Lung (tissue), 12 donors: ENCODE data around the gene PEX11G. TPM values are rescaled to one million over a fixed set of nuclear protein-coding genes. Genes with fewer than 3 reads are reported as not detected.

Experiments used
- ATAC-seq: fragments of 200-7000 bp; cut with Tn5 transposase; one replicate; pipeline ENCODE4 v1.9.1; 2020; ENCODE audit warnings: moderate number of reproducible peaks; ENCODE audit not compliant: insufficient read depth, low FRiP score
- DNase-seq, 3 donors: peaks; one replicate each; pipeline ENCODE4 v3.0.0-alpha.2; 2013 to 2017
- H3K27ac ChIP-seq, 2 donors: one replicate each; pipeline ENCODE4 v1.5.1; 2013; ENCODE audit warnings: mild to moderate bottlenecking in 2 of 2, moderate library complexity in 2 of 2, control low read depth in 1 of 2, inconsistent platforms in 1 of 2, low read depth in 1 of 2, low read length in 1 of 2
- H3K27me3 ChIP-seq, 3 donors: one replicate each; pipeline ENCODE4 v1.5.1; 2013; ENCODE audit warnings: low read length in 2 of 3; ENCODE audit not compliant: control insufficient read depth in 3 of 3, insufficient read depth in 3 of 3
- H3K36me3 ChIP-seq, 4 donors: one replicate each; pipeline ENCODE4 v1.5.1; 2013; ENCODE audit warnings: low read length in 4 of 4, mild to moderate bottlenecking in 1 of 4, moderate library complexity in 1 of 4; ENCODE audit not compliant: control insufficient read depth in 4 of 4, insufficient read depth in 4 of 4
- H3K4me1 ChIP-seq, 5 donors: one replicate each; pipeline ENCODE4 v1.5.1; 2013; ENCODE audit warnings: low read length in 5 of 5, mild to moderate bottlenecking in 2 of 5, moderate library complexity in 1 of 5; ENCODE audit not compliant: control insufficient read depth in 5 of 5, insufficient read depth in 5 of 5
- H3K4me3 ChIP-seq: one replicate; pipeline ENCODE4 v1.5.1; 2013; ENCODE audit warnings: mild to moderate bottlenecking, control low read depth, moderate library complexity
- H3K9ac ChIP-seq, 2 donors: one replicate each; pipeline ENCODE4 v1.5.1; 2013; ENCODE audit warnings: low read length in 2 of 2, control low read depth in 1 of 2; ENCODE audit not compliant: insufficient read depth in 1 of 2
- H3K9me3 ChIP-seq, 4 donors: one replicate each; pipeline ENCODE4 v1.5.1; 2013; ENCODE audit warnings: low read length in 3 of 4, mild to moderate bottlenecking in 1 of 4, moderate library complexity in 1 of 4; ENCODE audit not compliant: control insufficient read depth in 4 of 4, insufficient read depth in 3 of 4
- WGBS, 2 donors: extraction: QIAGEN DNeasy Blood & Tissue Kit; methylation state at CpG; one replicate each; pipeline ENCODE4 v1.1.7; 2013; 5-methylcytosine and 5-hydroxymethylcytosine counted together
- polyA plus RNA-seq, 2 donors: library from polyadenylated mRNA; stranded (reverse); fragments of 200-250 nt; gene quantifications; one replicate each; pipeline ENCODE4 v1.2.1, GENCODE V29; 2013
- total RNA-seq, 2 donors: library from RNA; depleted of rRNA in 1 of 2; stranded (reverse); fragments of >200 nt in 1 of 2; gene quantifications; one replicate each; pipeline ENCODE4 v1.2.1, GENCODE V29; 2014 to 2021
- TF ChIP-seq, protein P1 (sequence below): IDR thresholded peaks from 2 replicates; pipeline ENCODE4 v1.5.1; 2012; ENCODE audit warnings: mild to moderate bottlenecking; ENCODE audit errors: control extremely low read depth, extremely low read depth
- donor health status: control.
- donor health status: control.
- donor health status: Bipolar disorder and iron deficiency.
- donor health status: healthy.
- donor health status: DM: yes; HTN: yes; CAD: no.

PEX11G gene
- total and polyA plus RNA-seq, 4 donors, result 4.1 to 11.1 (median 7.5) TPM

DNA sequence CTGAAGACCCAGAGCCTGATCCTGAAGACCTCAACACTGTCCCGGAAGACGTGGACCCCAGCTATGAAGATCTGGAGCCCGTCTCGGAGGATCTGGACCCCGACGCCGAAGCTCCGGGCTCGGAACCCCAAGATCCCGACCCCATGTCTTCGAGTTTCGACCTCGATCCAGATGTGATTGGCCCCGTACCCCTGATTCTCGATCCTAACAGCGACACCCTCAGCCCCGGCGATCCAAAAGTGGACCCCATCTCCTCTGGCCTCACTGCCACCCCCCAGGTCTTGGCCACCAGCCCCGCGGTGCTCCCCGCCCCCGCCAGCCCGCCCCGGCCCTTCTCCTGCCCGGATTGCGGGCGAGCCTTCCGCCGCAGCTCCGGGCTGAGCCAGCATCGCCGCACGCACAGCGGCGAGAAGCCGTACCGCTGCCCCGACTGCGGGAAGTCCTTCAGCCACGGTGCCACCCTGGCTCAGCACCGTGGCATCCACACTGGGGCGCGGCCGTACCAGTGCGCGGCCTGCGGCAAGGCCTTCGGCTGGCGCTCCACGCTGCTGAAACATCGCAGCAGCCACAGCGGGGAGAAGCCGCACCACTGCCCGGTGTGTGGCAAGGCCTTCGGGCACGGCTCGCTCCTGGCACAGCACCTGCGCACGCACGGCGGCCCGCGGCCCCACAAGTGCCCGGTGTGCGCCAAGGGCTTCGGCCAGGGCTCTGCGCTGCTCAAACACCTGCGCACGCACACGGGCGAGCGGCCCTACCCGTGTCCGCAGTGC is 30.7 kb upstream of the PEX11G start:
- peaks cover 3 to 18% (median 5%) of the 10 kb centered on the region in 4 donors for H3K36me3 ChIP-seq
- DNase-seq, result no peak
- TF ChIP-seq, protein P1, sequence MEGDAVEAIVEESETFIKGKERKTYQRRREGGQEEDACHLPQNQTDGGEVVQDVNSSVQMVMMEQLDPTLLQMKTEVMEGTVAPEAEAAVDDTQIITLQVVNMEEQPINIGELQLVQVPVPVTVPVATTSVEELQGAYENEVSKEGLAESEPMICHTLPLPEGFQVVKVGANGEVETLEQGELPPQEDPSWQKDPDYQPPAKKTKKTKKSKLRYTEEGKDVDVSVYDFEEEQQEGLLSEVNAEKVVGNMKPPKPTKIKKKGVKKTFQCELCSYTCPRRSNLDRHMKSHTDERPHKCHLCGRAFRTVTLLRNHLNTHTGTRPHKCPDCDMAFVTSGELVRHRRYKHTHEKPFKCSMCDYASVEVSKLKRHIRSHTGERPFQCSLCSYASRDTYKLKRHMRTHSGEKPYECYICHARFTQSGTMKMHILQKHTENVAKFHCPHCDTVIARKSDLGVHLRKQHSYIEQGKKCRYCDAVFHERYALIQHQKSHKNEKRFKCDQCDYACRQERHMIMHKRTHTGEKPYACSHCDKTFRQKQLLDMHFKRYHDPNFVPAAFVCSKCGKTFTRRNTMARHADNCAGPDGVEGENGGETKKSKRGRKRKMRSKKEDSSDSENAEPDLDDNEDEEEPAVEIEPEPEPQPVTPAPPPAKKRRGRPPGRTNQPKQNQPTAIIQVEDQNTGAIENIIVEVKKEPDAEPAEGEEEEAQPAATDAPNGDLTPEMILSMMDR, result no peak
- no peak for ATAC-seq
- H3K4me1 ChIP-seq, result peaks cover 0 to 36% (median 7%) of the 10 kb centered on the region in 5 donors
- no peak overlapping the region for H3K27ac ChIP-seq
- H3K4me3 ChIP-seq, result no peak overlapping the region
- no peak overlapping the region for H3K9ac ChIP-seq
- no peaks in the 10 kb centered on the region for H3K9me3 ChIP-seq
- H3K27me3 ChIP-seq, result no peaks in the 10 kb centered on the region
- WGBS, 2 donors, result 98% methylated on average over 74 of the region's 74 CpGs

DNA sequence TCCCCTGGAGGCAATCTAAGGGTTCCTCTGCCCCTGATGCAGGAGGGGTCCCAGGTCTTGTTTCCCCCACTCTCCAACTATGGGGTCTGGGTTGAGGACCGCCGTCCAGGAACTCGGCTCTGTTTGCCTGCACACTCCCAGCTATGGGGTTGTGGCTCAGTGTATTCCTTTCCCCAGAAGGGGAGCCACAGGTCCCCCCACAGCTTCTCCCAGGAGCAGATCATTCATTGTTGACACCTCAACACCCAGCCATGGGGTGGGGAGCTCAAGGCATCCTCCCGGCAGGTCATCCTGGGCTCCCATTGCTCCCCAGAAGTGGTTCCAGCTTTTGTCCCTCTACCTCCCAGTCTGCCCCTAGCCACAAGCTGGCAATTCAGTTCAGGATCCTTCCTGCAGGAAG is 28.0 kb upstream of the PEX11G start:
- Histone ChIP-seq H3K36me3 (peaks cover 3 to 15% (median 5%) of the 10 kb centered on the region in 4 donors), H3K27ac (peak overlapping the region; percentile 53 to 64), H3K4me1 (peaks cover 0 to 23% (median 7%) of the 10 kb centered on the region in 5 donors), H3K9ac (peak overlapping the region; percentile 71 to 94), H3K4me3 (peak overlapping the region; percentile 53), H3K27me3 (no peaks in the 10 kb centered on the region), H3K9me3 (no peaks in the 10 kb centered on the region)
- TF ChIP-seq, protein P1, result no peak
- no peak for DNase-seq
- ATAC-seq, result no peak
- 49 to 73% methylated on average over 4 of the region's 4 CpGs for WGBS, 2 donors

DNA sequence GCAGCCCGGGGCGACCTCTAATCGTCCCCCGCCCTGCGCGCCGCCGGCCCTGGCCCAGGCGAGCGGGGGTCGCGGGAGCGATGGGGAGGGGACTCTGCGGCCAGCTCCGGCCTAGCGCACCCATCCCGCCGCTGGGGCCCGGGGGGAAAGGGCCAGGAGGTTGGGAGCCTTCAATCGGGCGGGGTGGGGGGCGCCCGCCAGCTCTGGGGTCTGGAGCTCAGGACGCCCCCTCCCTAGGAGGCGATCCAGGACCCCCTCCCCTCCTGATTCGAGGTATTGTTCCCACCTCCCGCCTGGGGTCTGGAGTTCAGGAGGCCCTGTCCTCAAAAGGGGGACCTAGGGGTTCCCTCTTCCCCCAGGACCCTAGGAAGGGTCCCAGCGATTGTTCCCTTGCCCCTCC is 27.5 kb upstream of the PEX11G start:
- H3K4me1 ChIP-seq, result peaks cover 0 to 20% (median 7%) of the 10 kb centered on the region in 5 donors
- peaks cover 3 to 15% (median 5%) of the 10 kb centered on the region in 4 donors for H3K36me3 ChIP-seq
- no peak for DNase-seq
- H3K27me3 ChIP-seq, result no peaks in the 10 kb centered on the region
- 0 to 2% methylated on average over 8 to 28 of the region's 28 CpGs for WGBS, 2 donors
- H3K9me3 ChIP-seq, result no peaks in the 10 kb centered on the region
- peak overlapping the region; percentile 71 to 94 for H3K9ac ChIP-seq
- peak overlapping the region; percentile 53 to 64 for H3K27ac ChIP-seq
- H3K4me3 ChIP-seq, result peak overlapping the region; percentile 53
- no peak for ATAC-seq
- TF ChIP-seq, protein P1, result no peak
